ENCODE results near the gene COBL.

COBL gene

DNA sequence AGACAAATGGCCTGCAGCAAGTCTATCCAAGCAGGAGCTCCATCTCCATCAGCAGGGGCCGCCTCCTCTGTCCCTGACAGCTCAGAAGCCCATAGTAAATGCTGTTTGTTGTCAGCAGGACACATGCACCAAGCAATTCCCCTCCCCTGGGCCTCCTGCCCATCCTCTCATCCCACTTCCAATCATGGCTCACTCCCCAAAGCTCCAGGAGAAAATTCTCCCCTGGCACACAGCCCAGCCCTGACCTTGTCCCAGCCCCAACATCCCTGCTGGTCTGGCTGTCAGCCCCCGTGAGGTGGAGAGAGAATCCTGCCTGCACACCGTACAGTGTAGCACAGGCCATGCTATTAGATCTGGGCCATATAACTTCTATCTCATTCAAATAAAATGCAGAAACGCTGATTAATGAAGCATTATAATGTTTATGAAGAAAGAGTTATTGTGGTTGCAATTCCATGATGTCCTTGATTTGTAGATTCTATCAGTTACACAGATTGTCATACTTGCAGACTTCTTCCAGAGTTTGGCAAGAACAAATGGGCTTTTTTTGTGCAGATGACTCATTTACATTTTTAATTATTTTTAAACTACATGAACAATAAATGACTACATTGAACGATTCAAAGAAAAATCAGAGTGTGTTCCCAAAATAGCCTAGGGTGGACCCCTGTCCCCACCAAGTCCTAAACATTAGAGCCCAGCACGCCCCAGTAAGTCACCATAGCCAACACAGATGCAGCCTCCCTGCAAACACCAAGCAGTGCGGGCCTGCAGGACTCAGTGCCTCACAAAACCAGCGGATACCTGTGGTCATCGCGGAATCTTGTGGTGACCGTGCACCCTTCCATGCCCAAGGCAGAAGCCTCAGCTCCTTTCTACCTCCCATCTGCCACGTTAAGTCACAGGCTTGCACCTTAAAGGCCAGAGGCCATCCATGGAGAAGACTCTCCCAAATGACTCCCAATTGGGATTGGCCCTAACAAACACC, 70.1 kb downstream of the COBL start:
- Histone ChIP-seq H3K36me3 (ENCODE audit: insufficient read depth, low read length) (no peaks in the 10 kb centered on the region), H3K4me1 (ENCODE audit: insufficient read depth, low read length, poor library complexity, severe bottlenecking) (no peaks in the 10 kb centered on the region), H2AFZ (ENCODE audit: low read length) (no peak overlapping the region), H3K79me2 (ENCODE audit: insufficient read depth, low read length) (no peaks in the 10 kb centered on the region), H4K20me1 (ENCODE audit: insufficient read depth, low read length, poor library complexity, severe bottlenecking) (no peaks in the 10 kb centered on the region), H3K4me3 (ENCODE audit: low read length, poor library complexity, severe bottlenecking) (no peak overlapping the region), H3K9me3 (ENCODE audit: insufficient read depth, low read depth, low read length) (no peaks in the 10 kb centered on the region), H3K27me3 (ENCODE audit: insufficient read depth, low read length, poor library complexity, severe bottlenecking) (no peaks in the 10 kb centered on the region), H3K4me2 (ENCODE audit: low read depth, low read length, poor library complexity, severe bottlenecking) (no peak overlapping the region), H3K9me2 (replicated peaks; ENCODE audit: low read depth, low read length) (no peaks in the 10 kb centered on the region), H3F3A (ENCODE audit: low read depth) (no peaks in the 10 kb centered on the region), H3K9ac (ENCODE audit: low read depth, low read length, poor library complexity, severe bottlenecking) (no peak overlapping the region)
- TF ChIP-seq, protein P1, sequence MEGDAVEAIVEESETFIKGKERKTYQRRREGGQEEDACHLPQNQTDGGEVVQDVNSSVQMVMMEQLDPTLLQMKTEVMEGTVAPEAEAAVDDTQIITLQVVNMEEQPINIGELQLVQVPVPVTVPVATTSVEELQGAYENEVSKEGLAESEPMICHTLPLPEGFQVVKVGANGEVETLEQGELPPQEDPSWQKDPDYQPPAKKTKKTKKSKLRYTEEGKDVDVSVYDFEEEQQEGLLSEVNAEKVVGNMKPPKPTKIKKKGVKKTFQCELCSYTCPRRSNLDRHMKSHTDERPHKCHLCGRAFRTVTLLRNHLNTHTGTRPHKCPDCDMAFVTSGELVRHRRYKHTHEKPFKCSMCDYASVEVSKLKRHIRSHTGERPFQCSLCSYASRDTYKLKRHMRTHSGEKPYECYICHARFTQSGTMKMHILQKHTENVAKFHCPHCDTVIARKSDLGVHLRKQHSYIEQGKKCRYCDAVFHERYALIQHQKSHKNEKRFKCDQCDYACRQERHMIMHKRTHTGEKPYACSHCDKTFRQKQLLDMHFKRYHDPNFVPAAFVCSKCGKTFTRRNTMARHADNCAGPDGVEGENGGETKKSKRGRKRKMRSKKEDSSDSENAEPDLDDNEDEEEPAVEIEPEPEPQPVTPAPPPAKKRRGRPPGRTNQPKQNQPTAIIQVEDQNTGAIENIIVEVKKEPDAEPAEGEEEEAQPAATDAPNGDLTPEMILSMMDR (conservative IDR thresholded peaks at IDR 0.05; ENCODE audit: low read length): no peak
- no peak for TF ChIP-seq EZH2phosphoT487 (IDR thresholded peaks at IDR 0.05; ENCODE audit: borderline replicate concordance)

DNA sequence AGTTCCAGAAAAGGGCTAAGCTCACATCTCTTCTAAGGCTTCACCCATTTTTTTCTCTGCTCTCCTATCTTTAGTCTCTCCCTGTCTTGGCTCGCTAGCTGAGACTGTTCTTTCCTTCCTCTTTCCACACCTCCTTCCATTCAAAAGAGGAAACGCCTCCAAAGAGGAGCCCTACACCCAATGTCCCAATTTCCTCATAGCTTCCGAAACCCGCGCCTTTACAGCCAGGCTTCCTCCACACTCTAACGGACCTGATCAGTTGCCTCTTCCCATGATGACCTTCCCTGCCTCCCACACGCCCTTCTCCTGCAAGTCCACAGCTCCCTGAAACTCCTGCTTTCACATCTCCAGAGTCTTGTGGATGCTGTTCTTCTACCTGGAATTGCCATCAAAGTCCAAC, 71.7 kb downstream of the COBL start:
- Histone ChIP-seq H3K9me2 (replicated peaks; ENCODE audit: low read depth, low read length) (no peaks in the 10 kb centered on the region), H3K9ac (ENCODE audit: low read depth, low read length, poor library complexity, severe bottlenecking) (no peak overlapping the region), H3K79me2 (ENCODE audit: insufficient read depth, low read length) (no peaks in the 10 kb centered on the region), H3K4me2 (ENCODE audit: low read depth, low read length, poor library complexity, severe bottlenecking) (no peak overlapping the region), H2AFZ (ENCODE audit: low read length) (no peak overlapping the region), H3K4me3 (ENCODE audit: low read length, poor library complexity, severe bottlenecking) (no peak overlapping the region), H4K20me1 (ENCODE audit: insufficient read depth, low read length, poor library complexity, severe bottlenecking) (no peaks in the 10 kb centered on the region), H3K36me3 (ENCODE audit: insufficient read depth, low read length) (no peaks in the 10 kb centered on the region), H3K9me3 (ENCODE audit: insufficient read depth, low read depth, low read length) (no peaks in the 10 kb centered on the region), H3K27me3 (ENCODE audit: insufficient read depth, low read length, poor library complexity, severe bottlenecking) (no peaks in the 10 kb centered on the region), H3F3A (ENCODE audit: low read depth) (no peaks in the 10 kb centered on the region), H3K4me1 (ENCODE audit: insufficient read depth, low read length, poor library complexity, severe bottlenecking) (no peaks in the 10 kb centered on the region)
- no peak for TF ChIP-seq EZH2phosphoT487 (IDR thresholded peaks at IDR 0.05; ENCODE audit: borderline replicate concordance)
- TF ChIP-seq, protein P1 (conservative IDR thresholded peaks at IDR 0.05; ENCODE audit: low read length): no peak

DNA sequence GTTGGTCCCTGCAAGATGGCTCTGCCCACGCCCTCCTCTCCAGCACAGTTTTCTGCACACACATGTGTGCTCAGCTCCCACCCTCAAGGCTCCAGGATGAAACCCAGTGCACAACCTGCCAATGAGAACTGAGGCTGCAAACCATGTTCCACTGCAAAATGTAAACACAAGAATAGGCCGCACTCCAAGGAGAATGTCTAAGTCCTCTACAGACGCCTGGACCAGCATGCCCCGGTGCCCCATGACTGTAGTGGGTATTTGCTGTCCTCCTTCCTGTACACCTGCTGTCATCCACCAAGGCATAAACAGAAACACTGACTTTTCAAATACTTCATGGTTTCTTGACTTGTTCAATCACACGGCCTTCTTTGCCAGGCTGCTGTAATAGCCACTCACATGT, 72.6 kb downstream of the COBL start:
- Histone ChIP-seq H3K9me2 (replicated peaks; ENCODE audit: low read depth, low read length) (no peaks in the 10 kb centered on the region), H3K4me3 (ENCODE audit: low read length, poor library complexity, severe bottlenecking) (no peak overlapping the region), H3K27me3 (ENCODE audit: insufficient read depth, low read length, poor library complexity, severe bottlenecking) (no peaks in the 10 kb centered on the region), H3K9ac (ENCODE audit: low read depth, low read length, poor library complexity, severe bottlenecking) (no peak overlapping the region), H3K4me1 (ENCODE audit: insufficient read depth, low read length, poor library complexity, severe bottlenecking) (no peaks in the 10 kb centered on the region), H2AFZ (ENCODE audit: low read length) (no peak overlapping the region), H3K9me3 (ENCODE audit: insufficient read depth, low read depth, low read length) (no peaks in the 10 kb centered on the region), H3F3A (ENCODE audit: low read depth) (no peaks in the 10 kb centered on the region), H4K20me1 (ENCODE audit: insufficient read depth, low read length, poor library complexity, severe bottlenecking) (no peaks in the 10 kb centered on the region), H3K4me2 (ENCODE audit: low read depth, low read length, poor library complexity, severe bottlenecking) (no peak overlapping the region), H3K36me3 (ENCODE audit: insufficient read depth, low read length) (no peaks in the 10 kb centered on the region), H3K79me2 (ENCODE audit: insufficient read depth, low read length) (no peaks in the 10 kb centered on the region)
- TF ChIP-seq, protein P1 (conservative IDR thresholded peaks at IDR 0.05; ENCODE audit: low read length): no peak
- TF ChIP-seq EZH2phosphoT487 (IDR thresholded peaks at IDR 0.05; ENCODE audit: borderline replicate concordance): no peak

Measured in Loucy (cell line).